Stimulated activated CD8-positive, alpha-beta memory T cell treated with anti-CD3 and anti-CD28 coated beads, Interleukin-4, amount 100 ng/mL, for 4 hours (primary cell): ENCODE data around the gene NOC2L.
"Not testable (repeated sequence)": the region's sequence is repeated elsewhere in the genome, so short reads cannot be mapped to it uniquely, and the experiment has no call there.

Experiments
- DNase-seq, 2 donors: peaks; one replicate each; pipeline ENCODE4 v3.0.0-alpha.2; 2020; ENCODE audit warnings: low read depth in 2 of 2, low spot score in 1 of 2

Gene NOC2L

DNA sequence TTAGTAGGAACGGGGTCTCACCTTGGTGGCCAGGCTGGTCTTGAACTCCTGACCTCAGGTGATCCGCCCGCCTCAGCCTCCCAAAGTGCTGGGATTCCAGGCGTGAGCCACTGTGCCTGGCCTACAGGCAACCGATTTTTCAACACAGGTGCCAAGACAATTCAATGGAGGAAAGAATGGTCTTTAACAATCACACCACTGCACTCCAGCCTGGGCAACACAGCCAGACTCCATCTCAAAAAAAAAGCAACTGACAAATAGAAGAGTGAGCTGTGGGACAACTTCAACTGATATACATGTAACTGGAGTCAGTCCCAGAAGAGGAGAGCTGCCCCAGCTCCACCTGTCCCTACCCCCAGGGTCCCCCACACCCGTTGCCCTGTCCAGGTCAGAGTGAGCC, 35.5 kb upstream of the NOC2L start:
- not testable (repeated sequence) for DNase-seq

DNA sequence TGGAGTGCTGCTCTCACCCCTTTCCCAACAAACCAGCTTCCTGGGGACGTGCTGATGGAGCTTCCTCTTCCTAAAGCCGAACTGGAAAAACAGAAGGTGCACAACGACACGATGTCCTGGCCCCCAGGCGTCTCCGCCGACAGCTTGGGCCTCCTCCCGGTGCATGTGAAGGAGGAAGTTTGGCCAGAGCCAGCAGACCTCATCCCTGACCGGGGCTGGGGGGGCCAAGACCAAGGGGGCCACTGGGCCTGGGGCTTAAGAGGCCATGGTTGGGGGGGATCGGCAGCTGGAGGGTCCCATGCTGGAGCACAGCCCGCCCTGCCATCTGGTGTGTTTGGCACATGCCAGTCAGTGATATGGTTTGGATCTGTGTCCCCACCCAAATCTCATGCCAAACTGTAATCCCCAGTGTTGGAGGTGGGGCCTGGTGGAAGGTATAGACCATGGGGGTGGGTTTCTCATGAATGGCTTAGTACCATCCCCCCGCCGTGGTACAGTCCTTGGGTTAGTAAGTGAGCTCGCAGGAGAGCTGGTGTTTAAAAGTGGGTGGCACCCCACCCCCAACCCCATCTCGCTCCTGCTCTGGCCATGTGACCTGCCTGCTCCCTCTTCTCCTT, 34.4 kb upstream of the NOC2L start:
- no peak for DNase-seq

DNA sequence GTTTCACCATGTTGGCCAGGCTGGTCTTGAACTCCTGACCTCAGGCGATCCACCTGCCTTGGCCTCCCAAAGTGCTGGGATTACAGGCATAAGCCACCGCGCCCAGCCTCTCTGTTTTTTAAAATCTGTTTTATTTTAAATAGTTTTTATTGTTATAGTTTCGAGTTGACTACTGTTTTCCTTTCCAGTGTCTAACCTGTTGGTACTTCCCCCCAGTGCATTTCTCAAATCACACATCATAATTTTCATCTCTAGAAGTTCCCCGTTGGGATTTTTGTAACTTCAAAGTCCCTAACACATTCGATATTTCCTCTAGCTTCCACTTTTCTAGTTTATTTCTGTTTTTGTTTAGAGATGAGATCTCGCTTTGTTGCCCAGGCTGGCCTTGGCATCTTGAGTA, 33.3 kb upstream of the NOC2L start:
- no peak for DNase-seq

DNA sequence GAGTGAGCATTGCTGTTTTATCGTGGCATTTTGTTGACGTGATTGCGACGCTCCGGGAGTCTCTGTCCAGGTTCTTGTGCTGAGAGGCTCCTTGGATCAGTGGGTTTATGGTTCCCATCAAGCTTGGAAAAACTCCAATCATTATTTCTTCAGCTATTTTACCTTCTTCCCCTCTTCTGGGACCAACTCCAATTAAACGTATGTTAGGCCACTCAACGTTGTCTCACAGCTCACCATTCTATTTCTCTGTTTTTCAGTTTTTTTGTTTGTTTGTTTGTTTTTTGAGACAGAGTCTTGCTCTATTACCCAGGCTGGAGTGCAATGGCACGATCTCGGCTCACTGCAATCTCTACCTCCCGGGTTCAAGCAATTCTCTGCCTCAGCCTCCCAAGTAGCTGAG, 32.8 kb upstream of the NOC2L start:
- no peak for DNase-seq

DNA sequence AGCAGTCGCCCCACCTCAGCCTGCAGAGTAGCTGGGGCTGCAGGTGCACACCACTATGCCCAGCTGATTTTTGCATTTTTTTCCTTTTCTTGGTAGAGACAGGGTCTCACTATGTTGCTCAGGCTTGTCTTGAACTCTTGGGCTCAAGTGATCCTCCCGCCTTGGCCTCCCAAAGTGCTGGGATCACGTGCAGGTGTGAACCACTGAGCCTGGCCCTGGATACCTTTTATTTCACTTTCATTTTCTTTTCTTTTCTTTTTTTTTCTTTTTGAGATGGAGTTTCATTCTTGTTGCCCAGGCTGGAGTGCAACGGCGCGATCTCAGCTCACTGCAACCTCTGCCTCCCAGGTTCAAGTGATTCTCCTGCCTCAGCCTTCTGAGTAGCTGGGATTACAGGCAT, 32.2 kb upstream of the NOC2L start:
- not testable (repeated sequence) for DNase-seq

DNA sequence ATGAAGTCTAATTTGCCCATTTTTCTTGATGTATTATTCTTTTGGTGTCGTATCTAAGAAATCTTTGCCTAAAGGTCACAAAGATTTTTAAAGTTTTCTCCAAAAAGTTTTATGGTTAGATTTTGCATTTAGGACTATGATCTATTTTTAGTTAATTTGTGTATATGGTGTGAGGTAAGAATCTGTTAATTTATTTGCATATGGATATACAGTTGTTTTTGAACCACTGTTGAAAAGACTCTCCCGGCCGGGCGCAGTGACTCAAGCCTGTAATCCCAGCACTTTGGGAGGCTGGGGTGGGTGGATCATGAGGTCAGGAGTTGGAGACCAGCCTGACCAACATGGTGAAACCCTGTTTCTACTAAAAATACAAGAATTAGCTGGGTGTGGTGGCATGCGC, 29.0 kb upstream of the NOC2L start:
- DNase-seq = not testable (repeated sequence)

DNA sequence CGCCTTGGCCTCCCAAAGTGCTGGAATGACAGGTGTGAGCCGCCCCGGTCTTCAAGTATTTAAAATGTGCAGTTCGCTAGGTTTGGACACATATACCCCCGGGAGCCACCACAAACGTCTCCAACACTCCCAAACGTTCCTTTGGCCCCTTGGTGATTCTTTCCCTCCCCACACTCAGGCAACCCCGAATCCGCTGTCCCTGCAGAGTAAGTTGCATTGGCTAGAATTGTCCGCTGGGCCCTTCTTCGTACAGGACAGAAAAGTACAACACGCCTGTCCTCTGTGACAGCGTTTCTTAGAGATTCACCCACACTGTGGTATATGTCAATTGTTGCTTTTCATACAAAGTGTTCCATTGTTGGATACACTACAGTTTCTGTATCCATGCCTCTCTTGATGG, 26.1 kb upstream of the NOC2L start:
- DNase-seq = no peak

DNA sequence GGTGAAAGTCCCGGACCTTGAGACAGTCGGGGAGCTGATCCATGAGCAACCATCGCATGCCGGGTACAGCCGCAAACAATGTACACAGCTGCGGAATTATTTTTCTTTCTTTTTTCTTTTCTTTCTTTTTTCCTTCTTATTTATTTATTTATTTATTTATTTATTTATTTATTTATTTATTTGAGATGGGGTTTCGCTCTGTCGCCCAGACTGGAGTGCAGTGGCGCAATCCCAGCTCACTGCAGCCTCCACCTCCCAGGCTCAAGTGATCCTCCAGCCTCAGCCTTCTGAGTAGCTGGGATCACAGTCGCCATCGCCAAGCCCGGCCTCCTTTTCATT, 25.4 kb upstream of the NOC2L start:
- DNase-seq = no peak

DNA sequence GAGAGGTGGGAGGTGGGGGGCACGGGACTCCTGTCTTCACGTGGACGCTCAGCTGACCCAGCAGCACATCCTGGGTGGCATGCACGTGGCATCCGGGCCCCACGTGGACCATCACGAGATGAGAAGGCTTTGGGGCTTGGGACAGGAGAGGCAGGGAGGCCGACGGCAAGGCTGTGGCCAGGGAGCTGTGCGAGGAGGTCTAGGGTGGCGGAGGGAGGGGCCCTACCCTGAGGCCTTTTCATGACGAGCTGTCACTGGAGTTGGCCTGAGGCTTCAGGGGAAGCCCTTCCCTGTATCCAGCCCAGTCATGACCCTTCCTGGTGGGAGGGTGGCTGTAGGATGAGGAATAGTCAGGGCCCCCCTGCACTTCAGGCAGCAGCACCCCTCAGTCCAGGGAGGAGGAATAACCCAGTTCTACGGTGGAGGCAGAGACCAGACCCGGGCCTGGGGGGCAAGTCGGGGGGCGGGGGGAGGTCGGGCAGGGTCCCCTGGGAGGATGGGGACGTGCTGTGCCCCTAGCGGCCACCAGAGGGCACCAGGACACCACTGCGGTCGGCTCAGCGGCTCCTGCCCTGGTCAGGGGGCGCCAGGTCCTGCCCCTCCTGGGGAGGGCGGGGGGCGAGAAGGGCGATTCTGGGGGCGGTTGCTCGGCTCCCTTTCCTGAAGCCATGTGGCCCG, 24.9 kb upstream of the NOC2L start:
- peak in 1 of 2 donors; percentile 29 for DNase-seq

DNA sequence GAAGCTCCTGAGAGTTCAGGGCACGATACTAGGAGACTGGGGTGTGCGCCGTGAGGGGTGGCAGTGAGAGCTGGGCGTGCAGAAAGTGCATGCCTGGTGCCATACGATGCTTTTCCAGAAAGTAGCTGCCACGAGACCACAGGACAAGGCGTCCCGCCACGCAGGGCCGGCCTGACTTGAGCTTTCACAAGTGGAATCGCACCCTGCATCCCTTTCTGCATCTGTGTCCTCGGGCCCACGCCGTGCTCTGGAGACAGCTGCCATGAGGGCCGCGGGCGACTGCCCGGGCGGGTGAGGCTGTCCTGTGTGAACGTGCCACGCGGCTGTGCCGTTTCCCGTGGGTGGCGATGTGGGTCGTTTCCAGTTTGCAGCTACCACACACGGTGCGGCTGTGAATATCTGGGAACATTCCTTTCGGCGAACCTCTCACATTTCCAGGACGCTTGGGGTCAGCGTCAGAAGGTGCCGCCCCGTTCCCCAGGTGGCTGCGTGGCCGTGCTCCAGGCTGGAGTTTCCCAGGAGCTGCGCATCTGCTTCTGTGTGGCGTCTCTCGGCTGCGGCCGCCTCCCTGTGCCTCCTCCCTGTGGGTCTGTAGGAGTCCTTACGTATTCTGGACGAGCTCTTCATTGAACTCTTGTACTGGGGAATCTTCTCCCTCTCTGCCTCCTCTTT, 23.8 kb upstream of the NOC2L start:
- DNase-seq = no peak

DNA sequence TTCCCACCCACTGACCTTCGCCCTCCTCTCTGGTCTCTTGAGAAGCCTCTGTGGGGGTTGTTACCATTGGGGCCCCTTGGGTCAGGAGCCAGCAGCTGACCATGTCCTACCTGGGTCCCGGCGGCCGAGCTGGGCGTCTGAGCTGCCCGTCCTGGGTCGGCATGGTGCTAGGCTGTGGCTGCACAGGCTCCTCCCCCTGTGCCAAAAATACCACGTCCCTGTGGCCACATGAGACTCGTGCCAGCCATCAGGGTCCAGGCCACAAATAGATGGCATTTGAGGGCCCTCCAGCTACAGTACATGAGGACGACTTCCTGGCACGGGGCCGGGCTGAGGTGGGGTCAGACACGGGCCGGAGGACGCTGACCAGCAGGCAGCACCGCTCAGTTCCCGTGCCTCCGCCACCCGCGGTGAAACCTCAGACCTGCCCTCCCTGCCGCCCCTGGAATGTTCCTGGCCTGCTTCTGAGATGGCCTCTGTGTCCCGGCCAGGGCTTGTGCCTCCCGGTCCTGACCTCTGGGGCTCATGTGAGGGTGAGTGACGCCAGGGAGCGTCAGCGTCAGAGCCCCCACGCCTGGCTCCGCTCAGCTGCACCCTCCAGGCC, 23.0 kb upstream of the NOC2L start, which contains the start of gene PERM1:
Gene PERM1, minus strand, starts transcription at position 139 of the 604 bp plus-strand sequence. CDS start 1,064 bp downstream, outside the sequence.
- DNase-seq = no peak

DNA sequence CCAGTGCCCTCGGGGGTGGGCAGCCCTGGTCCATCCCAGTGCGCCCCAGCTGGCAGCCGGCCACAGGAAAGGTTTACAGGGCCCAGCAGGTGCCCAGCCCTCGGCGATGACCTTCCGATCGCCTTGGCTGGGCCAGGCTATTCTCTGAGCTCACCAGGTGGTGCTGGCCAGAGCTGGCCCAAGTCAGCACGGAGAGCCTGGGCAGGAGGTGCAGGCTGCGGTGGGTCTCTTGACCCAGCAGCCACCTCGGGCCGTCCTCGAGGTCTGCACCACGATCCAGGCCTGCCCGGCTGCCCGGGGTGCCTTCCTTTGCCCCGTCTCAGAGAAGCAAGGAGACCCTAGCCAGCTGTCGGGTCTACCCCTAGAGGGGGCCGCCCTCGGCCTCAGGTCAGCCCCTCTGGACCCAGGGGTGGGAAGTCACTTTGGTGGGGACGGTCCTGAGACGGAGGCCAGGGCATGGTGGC, 22.5 kb upstream of the NOC2L start:
- no peak for DNase-seq

DNA sequence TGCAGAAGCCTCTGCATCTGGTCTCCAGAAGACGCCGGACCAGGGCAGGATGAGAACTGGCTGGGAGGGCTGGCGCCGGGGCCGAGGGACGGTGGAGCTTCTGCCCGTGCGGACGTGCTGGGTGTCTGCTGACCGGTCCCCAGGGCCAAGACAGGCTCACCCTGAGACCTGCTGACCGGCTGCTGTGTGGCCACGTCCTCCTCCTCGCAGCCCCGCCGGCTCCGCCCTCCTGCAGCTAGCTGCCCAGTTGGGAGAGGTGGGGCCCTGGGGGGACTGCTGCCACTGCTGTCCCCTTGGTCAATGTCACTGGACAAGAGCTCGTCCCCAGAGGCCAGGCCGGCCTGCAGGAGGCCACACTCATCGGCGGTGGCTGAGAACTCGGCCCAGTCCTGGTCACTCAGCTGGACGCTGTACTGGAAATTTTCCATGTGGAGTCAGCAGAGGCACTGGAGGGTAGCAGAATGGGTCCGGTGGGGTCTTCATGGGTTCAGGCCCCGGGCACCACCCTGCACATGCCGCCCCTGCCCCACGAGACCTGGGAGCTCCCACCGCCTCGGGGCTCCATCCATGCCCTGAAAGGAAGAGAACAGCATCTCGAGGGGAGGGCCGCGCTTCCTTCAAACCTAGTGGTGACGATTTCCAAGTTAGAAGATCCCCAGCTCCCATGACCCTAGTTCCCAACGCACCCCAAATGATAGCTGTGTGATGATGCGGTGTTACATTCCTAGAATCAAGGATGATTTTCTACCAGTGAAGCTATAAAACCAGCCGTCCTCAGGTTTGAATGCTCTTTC, 21.7 kb upstream of the NOC2L start:
- no peak for DNase-seq

DNA sequence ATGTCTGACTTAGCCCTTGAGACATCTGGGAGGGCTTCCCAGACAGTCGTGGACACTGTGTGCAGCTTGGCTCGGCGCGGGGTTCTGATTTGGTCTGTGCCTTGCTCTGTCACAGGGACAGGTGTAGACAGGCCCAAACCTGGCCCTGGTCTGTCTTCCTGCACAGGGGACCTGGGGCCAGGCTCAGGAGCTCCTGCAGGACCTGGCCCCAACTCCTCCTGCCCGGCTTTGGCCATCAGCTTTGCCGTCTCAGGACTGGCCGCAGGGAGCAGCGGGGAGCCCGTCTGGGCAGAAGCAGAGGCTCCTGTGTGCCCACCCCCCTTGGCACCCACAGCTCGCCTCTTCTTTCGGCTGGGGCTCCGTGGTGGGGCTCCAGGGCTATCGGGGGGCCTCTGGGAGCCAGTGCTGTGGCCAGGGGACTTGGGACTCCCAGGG, 21.1 kb upstream of the NOC2L start:
- DNase-seq = no peak

DNA sequence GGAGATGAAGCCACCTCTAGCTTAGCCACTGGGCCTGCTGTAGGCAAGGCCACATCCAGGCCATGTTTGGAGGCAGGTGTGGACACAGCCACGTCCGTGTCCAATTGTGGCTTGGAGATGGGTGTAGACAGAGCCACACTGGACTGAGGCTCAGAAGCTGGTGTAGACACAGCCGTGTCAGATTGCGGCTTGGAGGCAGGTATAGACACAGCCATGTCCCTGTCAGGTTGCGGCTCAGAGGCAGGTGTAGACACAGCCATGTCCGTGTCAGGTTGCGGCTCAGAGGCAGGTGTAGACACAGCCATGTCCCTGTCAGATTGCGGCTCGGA, 20.7 kb upstream of the NOC2L start:
- no peak for DNase-seq

DNA sequence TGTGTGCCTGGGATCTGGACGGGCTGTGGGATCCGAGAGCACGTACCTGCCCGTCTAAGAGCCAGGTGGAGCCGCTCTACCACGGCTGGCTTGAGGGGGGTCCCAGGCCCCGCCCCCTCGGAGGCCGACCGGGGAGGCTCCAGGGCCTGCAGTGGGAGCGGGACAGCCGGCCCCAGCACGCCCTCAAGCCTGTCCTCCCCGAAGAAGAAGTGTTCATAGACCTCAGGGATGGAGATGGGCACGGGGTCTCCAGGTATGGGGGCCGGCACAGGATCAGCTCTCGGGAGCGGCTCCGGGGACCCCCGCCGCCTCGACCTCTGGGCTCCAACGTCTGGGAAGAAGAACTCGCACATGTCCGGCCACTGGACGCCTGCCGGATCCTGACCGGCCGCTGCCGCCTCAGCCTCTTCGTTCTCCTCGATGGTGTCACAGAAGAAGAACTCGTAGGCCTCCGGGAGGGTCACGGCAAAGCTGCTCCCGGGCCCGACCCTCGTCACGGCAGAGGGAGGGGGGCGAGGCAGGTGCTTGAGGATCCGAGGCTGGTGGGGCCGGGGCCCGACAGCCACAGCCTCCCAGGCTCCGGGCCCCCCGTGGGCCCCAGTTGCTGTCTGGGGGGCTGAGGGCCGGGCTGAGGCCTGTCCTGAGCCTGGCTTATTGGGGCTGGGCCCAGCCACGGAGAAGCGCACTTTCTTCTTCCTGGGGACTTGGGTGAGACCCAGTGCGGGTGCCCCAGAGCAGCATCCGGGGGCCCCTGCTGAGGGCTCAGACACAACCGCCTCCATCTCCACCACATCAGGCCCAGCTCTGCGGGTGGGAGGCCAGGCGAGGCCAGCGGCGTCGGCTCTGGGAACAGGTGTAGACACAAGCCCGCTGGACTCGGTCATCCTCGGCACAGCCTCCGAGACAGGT, 20.0 kb upstream of the NOC2L start:
- DNase-seq = no peak

DNA sequence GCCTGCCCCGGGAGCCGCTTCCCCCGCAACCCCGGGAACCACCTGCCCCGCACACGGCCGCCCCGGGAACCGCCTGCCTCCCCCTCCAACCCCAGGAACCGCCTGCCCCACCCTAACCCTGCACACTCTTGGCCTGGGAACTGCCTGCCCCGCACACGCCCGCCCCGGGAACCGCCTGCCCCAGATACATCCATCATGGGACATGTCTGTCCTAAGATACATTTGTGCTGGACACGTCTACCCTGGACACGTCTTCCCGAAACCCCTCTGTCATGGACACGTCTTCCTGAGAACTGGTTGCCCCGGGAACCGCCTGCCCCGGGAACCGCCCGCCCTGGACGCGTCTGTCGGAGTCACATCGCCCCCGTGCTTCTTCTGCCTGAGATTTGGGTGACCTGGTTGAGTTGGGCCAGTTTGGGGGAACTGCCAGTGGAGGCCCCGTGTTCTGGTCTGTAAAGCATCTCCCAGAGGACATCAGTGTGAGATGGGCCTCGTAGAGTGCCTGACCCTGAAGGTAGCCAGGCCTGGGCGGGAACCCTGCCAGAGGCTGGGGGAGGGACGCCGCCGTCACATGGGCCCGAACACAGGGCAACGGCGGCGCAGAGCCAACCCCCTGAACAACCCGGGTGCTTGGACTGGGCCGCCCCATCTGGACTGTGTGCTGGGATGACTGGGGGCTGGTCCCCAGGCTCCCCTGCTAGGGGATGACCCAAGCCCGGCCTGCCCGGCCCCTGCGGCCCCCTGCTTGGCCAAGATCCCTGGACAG, 19.2 kb upstream of the NOC2L start:
- DNase-seq = no peak

DNA sequence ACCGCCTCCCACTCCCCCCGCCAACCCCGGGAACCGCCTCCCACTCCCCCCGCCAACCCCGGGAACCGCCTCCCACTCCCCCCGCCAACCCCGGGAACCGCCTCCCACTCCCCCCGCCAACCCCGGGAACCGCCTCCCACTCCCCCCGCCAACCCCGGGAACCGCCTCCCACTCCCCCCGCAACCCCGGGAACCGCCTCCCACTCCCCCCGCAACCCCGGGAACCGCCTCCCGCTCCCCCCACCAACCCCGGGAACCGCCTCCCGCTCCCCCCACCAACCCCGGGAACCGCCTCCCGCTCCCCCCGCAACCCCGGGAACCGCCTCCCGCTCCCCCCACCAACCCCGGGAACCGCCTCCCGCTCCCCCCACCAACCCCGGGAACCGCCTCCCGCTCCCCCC, 17.7 kb upstream of the NOC2L start:
- DNase-seq = not testable (repeated sequence)

DNA sequence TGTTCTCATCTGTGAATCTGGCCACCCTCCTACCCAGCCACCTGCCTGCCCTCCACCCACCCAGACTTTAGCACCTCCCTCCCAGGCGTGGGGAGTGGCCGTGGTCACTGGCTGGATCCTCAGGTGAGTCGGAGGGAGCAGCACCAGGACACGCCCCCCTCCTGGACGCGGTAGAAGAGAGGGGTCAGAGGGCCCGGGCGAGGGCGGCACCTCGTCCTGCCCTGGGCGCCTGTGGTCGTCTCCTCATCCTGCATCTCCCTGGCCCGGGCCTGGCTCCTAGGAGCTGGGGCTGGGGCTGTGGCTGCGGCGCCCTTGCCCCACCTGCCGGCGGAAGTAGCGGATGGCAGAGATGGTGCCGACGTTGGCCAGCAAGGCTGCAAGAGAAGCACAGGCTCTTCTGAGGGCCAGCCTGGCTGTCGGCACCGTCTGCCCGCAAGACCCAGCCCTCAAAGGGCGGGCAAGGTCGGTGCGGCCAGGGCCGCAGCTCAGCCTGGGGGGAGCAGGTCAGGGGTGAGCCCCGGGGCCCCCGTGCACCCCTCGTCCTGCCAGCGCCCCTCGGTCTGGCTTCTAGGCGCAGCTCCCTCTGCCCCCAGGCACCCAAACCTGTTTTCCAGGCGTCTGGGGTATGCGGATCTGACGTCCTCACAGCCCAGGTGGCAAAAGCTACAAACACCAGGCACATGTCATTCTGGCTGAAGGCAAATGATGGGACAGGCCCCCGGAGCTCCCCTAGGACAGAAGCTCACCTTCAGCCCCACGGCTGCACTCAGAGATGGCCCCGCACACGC, 17.0 kb upstream of the NOC2L start:
- DNase-seq = peak in 1 of 2 donors; percentile 43
